HepG2 (cell line): ENCODE measurements around the gene DNPH1. TPM values are rescaled to one million over a fixed set of nuclear protein-coding genes. Genes with fewer than 3 reads are reported as not detected.

Experiments used
- ATAC-seq: fragments of 200-7000 bp; cut with Tn5 transposase; 3 replicates; pipeline ENCODE4 v1.9.1; 2020; ENCODE audit warnings: mild to moderate bottlenecking, moderate library complexity
- BruUV-seq: library from RNA; stranded (reverse); fragments of 400-500 nt; replicated peaks from 2 replicates; lab custom pipeline; 2021; lab: Mats Ljungman, UMichigan
- CTCF ChIA-PET: fragments of 300-600 bp; formaldehyde crosslinking; extraction: SDS; loops from one replicate; lab custom pipeline; 2021; ENCODE audit warnings: low total read pairs, inconsistent platforms, low intra/inter-chr PET ratio; lab: Yijun Ruan, JAX
- POLR2A ChIA-PET: fragments of 350-600 bp; sonication (Branson Sonifier 250); formaldehyde crosslinking; loops from one replicate; lab custom pipeline; 2020; ENCODE audit warnings: antibody characterized with exemption, inconsistent platforms; lab: Yijun Ruan, JAX
- DNase-seq: peaks from one replicate; pipeline ENCODE4 v3.0.0-alpha.2; 2015; ENCODE audit warnings: low spot score
- FAIRE-seq: peaks from 3 replicates; lab custom pipeline; 2011; peaks lifted over from hg19 to GRCh38; lab: Jason Lieb, UNC
- H2AFZ ChIP-seq: one replicate; pipeline ENCODE4 v1.6.1; 2011; ENCODE audit warnings: low read length, inconsistent platforms
- H3K27ac ChIP-seq: fragments of 300-600 bp; 3 replicates; pipeline ENCODE4 v1.8.0; 2011; ENCODE audit warnings: mixed run types, mild to moderate bottlenecking, mixed read lengths, low read length, inconsistent platforms; ENCODE audit not compliant: insufficient read depth; ENCODE audit errors: extremely low read length
- H3K27me3 ChIP-seq, 2 experiments: fragments of 200-600 bp in 1 of 2; 2 replicates in 1 of 2; 3 replicates in 1 of 2; pipeline versions ENCODE4 v1.6.0 to v1.8.0; 2011; ENCODE audit warnings: low read length in 2 of 2, mild to moderate bottlenecking in 2 of 2, moderate library complexity in 2 of 2, inconsistent platforms in 1 of 2; ENCODE audit not compliant: insufficient read depth in 2 of 2, control insufficient read depth in 1 of 2
- H3K36me3 ChIP-seq, 2 experiments: fragments of 200-600 bp in 1 of 2; replicated peaks in 1 of 2; 2 replicates in 1 of 2; 3 replicates in 1 of 2; pipeline versions ENCODE4 v1.5.1 to v1.8.0; 2011; ENCODE audit warnings: low read length in 2 of 2, inconsistent platforms in 1 of 2; ENCODE audit not compliant: insufficient read depth in 2 of 2, control insufficient read depth in 1 of 2
- H3K4me1 ChIP-seq: 2 replicates; pipeline ENCODE4 v1.5.1; 2012; ENCODE audit warnings: low read length, inconsistent platforms; ENCODE audit not compliant: insufficient read depth
- H3K4me2 ChIP-seq: 2 replicates; pipeline ENCODE4 v1.6.0; 2011; ENCODE audit warnings: low read depth, low read length, inconsistent platforms
- H3K4me3 ChIP-seq, 3 experiments: fragments of 200-600 bp in 1 of 3; sonication (generic), shearing (Covaris generic) in 1 of 3; replicated peaks in 1 of 3; 2 replicates each; pipeline ENCODE4 v1.5.1; 2011 to 2016; ENCODE audit warnings: low read length in 3 of 3, inconsistent platforms in 2 of 3, low read depth in 2 of 3, mild to moderate bottlenecking in 2 of 3, control low read depth in 1 of 3, mixed read lengths in 1 of 3; ENCODE audit not compliant: insufficient read depth in 1 of 3
- H3K79me2 ChIP-seq: one replicate; pipeline ENCODE4 v1.6.1; 2011; ENCODE audit warnings: low read length, inconsistent platforms; ENCODE audit not compliant: insufficient read depth
- H3K9ac ChIP-seq: 2 replicates; pipeline ENCODE4 v1.6.0; 2011; ENCODE audit warnings: mild to moderate bottlenecking, low read depth, low read length, inconsistent platforms; ENCODE audit not compliant: insufficient read depth
- H3K9me3 ChIP-seq: 2 replicates; pipeline ENCODE4 v1.5.1; 2012; ENCODE audit warnings: mild to moderate bottlenecking, low read length
- H4K20me1 ChIP-seq: 2 replicates; pipeline ENCODE4 v1.6.0; 2011; ENCODE audit warnings: inconsistent platforms, mild to moderate bottlenecking, low read length, moderate library complexity; ENCODE audit not compliant: insufficient read depth
- AHR ChIP-seq: IDR thresholded peaks from 2 replicates; pipeline ENCODE4 v1.6.1; 2018; ENCODE audit warnings: missing genetic modification reagents, missing compliant biosample characterization
- BCL3 ChIP-seq: sonication (generic); formaldehyde crosslinking; IDR thresholded peaks from 2 replicates; pipeline ENCODE4 v1.5.1; 2020; ENCODE audit warnings: mild to moderate bottlenecking, missing genetic modification reagents, moderate library complexity
- DRAP1 ChIP-seq: IDR thresholded peaks from 2 replicates; pipeline ENCODE4 v1.6.1; 2016; ENCODE audit warnings: missing genetic modification reagents, missing compliant biosample characterization
- ETV5 ChIP-seq: IDR thresholded peaks from 2 replicates; pipeline ENCODE4 v1.6.1; 2018; ENCODE audit warnings: missing biosample characterization, missing genetic modification reagents, inconsistent platforms, borderline replicate concordance
- FLYWCH1 ChIP-seq: sonication (generic); formaldehyde crosslinking; IDR thresholded peaks from 2 replicates; pipeline ENCODE4 v1.8.1; 2023; ENCODE audit warnings: mild to moderate bottlenecking, missing genetic modification reagents
- FOXC1 ChIP-seq: sonication (generic); formaldehyde crosslinking; IDR thresholded peaks from 2 replicates; pipeline ENCODE4 v1.8.0; 2022; ENCODE audit warnings: mild to moderate bottlenecking, missing genetic modification reagents, borderline replicate concordance
- FOXP4 ChIP-seq: sonication (generic); formaldehyde crosslinking; IDR thresholded peaks from 2 replicates; pipeline ENCODE4 v1.4.0; 2020; ENCODE audit warnings: missing genetic modification reagents
- LBX2 ChIP-seq: sonication (generic); formaldehyde crosslinking; IDR thresholded peaks from 2 replicates; pipeline ENCODE4 v1.5.0; 2020; ENCODE audit warnings: missing genetic modification reagents, mild to moderate bottlenecking, borderline replicate concordance
- POGZ ChIP-seq: sonication (generic); formaldehyde crosslinking; IDR thresholded peaks from 2 replicates; pipeline ENCODE4 v1.4.0; 2020; ENCODE audit warnings: mild to moderate bottlenecking, missing genetic modification reagents
- SALL1 ChIP-seq: sonication (generic); formaldehyde crosslinking; IDR thresholded peaks from 2 replicates; pipeline ENCODE4 v1.8.0; 2022; ENCODE audit warnings: mild to moderate bottlenecking, missing genetic modification reagents
- UBTF ChIP-seq: sonication (generic); formaldehyde crosslinking; IDR thresholded peaks from 2 replicates; pipeline ENCODE4 v1.4.0; 2020; ENCODE audit warnings: mild to moderate bottlenecking, missing genetic modification reagents
- ZBTB14 ChIP-seq: sonication (generic); formaldehyde crosslinking; IDR thresholded peaks from 2 replicates; pipeline ENCODE4 v1.4.0; 2020; ENCODE audit warnings: missing genetic modification reagents
- ZNF329 ChIP-seq: sonication (generic); formaldehyde crosslinking; IDR thresholded peaks from 2 replicates; pipeline ENCODE4 v1.9.0; 2021; ENCODE audit warnings: low read depth, mild to moderate bottlenecking, missing genetic modification reagents
- ZNF781 ChIP-seq: sonication (generic); formaldehyde crosslinking; IDR thresholded peaks from 2 replicates; pipeline ENCODE4 v1.5.1; 2020; ENCODE audit warnings: borderline replicate concordance, mild to moderate bottlenecking, missing genetic modification reagents; ENCODE audit errors: not compliant biosample characterization
- WGBS: methylation state at CpG from one replicate; pipeline ENCODE4 v1.1.6; 2017; ENCODE audit warnings: low lambda C conversion rate; 5-methylcytosine and 5-hydroxymethylcytosine counted together
- in situ Hi-C: cut with HindIII; loops from 2 replicates; pipeline ENCODE4 v1.10.0; 2017; ENCODE audit warnings: low pct_unique_long_range_greater_than_20kb; ENCODE audit not compliant: extremely low pct_ligation_motif_present
- intact Hi-C: fragments of 100-400 bp; cut with micrococcal nuclease; formaldehyde crosslinking; loops from one replicate; pipeline ENCODE4 v1.10.0; 2022; ENCODE audit not compliant: unreplicated experiment
- polyA plus RNA-seq, 8 experiments: library from polyadenylated mRNA; depleted of rRNA in 3 of 8; stranded (reverse) in 7 of 8; unstranded in 1 of 8; fragments of >200 nt; fragmentation: Illumina TruSeq in 4 of 8; extraction: Trizol in 4 of 8; gene quantifications; 2 replicates each; pipeline versions ENCODE4 v1.2.1 to v1.2.3, GENCODE V29; 2011 to 2016; ENCODE audit warnings: low read depth in 4 of 8, missing spikeins in 1 of 8, mixed read lengths in 1 of 8; ENCODE audit not compliant: insufficient read depth in 1 of 8
- total RNA-seq, 5 experiments: library from RNA; depleted of rRNA; stranded (reverse); fragments of >200 nt; fragmentation: Illumina TruSeq; extraction: Trizol; gene quantifications; 2 replicates each; pipeline ENCODE4 v1.2.3, GENCODE V29; 2016; ENCODE audit warnings: low read depth in 1 of 5

The DNPH1 gene
- total and polyA plus RNA-seq, 2 of the 13 experiments (the other 11 are each of a cell fraction or from before 2014, with no cell fraction given) = 56.5 to 75.1 TPM

- CTCF ChIA-PET = interaction anchor here (2.6 to 5.0 kb wide), 3 partner anchors 22 to 91 kb away, joined by 23 to 79 read pairs (median 25); no protein-coding TSS in a partner anchor
- BruUV-seq = no TSS peak
- H4K20me1 ChIP-seq = no peaks in the 10 kb centered on the region
- no peak overlapping the region for H2AFZ ChIP-seq
- intact Hi-C loops (loop anchor here (5.0 to 10.0 kb wide), 3 partner anchors 160 to 243 kb away; partner anchors contain the start of gene ABCC10), in situ Hi-C loops (loop anchor here (5.0 kb wide), 3 partner anchors 68 to 233 kb away; no protein-coding TSS in a partner anchor)
- no peak overlapping the region for H3K4me2 ChIP-seq
- no peaks in the 10 kb centered on the region; a peak in 1 of 5 replicates for H3K27me3 ChIP-seq
- no peak for ATAC-seq
- POLR2A ChIA-PET = interaction anchor here (1.1 to 20.0 kb wide), 3 partner anchors 15 to 35 kb away, joined by 4 to 314 read pairs (median 131); partner anchors contain the start of gene DNPH1
- whole genome bisulfite sequencing = 96% methylated on average over 5 of the region's 5 CpGs
- H3K27ac ChIP-seq = no peak overlapping the region
- no peaks in the 10 kb centered on the region for H3K9me3 ChIP-seq
- H3K9ac ChIP-seq = no peak overlapping the region
- FAIRE-seq = no peak
- DNase-seq = no peak
- TF ChIP-seq FOXP4 (CRISPR knock-in tag) (no peak), POGZ (CRISPR knock-in tag) (no peak), DRAP1 (CRISPR knock-in tag) (no peak), FLYWCH1 (CRISPR knock-in tag) (no peak), ETV5 (CRISPR knock-in tag) (no peak), BCL3 (CRISPR knock-in tag) (no peak), LBX2 (CRISPR knock-in tag) (no peak), SALL1 (no peak), ZNF329 (CRISPR knock-in tag) (no peak), ZBTB14 (CRISPR knock-in tag) (no peak), AHR (CRISPR knock-in tag) (no peak), UBTF (CRISPR knock-in tag) (peak; percentile 0; the same call in 1 of the 2 replicates), ZNF781 (CRISPR knock-in tag) (peak; percentile 15), FOXC1 (CRISPR knock-in tag) (0 out of 2 replicates have a peak, but pooled peaks have one; percentile 5)
- H3K79me2 ChIP-seq = no peaks in the 10 kb centered on the region
- no peak overlapping the region for H3K4me3 ChIP-seq
- H3K36me3 ChIP-seq = no peaks in the 10 kb centered on the region
- H3K4me1 ChIP-seq = peaks cover 89% of the 10 kb centered on the region
Observed at GRCh38 chr6:43264599-43265145, 35.4 kb upstream of the DNPH1 start.
